GM21576 (cell line): ENCODE results near the gene MUSK.

ENCODE experiments used
- ATAC-seq: cut with Tn5 transposase; IDR thresholded peaks from one replicate; pipeline ENCODE4 v1.9.1; 2021; ENCODE audit warnings: mild to moderate bottlenecking, moderate library complexity; ENCODE audit not compliant: unreplicated experiment

The MUSK gene

GRCh38 chr9:110847671-110848070 lies 179.1 kb downstream of the MUSK start:
- no peak for ATAC-seq

GRCh38 chr9:110850401-110851135 lies 182.0 kb downstream of the MUSK start:
- no peak for ATAC-seq
